ENCODE measurements around the gene GLRX.

DNA sequence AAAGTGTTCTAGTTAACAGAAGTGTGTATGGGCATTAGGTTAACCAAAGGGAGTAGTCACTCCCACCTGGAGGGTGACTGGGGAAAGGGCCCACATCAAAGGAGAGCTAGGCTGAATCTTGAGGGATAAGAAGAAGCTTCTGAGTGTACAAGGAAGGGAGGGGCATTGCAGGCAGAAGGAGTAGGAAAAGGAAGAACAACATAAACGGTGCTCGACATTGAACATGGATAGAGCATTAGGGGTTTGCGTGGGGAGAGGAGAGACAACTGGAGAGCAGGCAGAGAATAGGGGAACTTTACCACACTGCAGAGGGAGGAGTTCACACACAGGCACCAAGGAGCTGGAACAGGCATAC, 5.3 kb upstream of the GLRX start:
- TF ChIP-seq, protein P1, sequence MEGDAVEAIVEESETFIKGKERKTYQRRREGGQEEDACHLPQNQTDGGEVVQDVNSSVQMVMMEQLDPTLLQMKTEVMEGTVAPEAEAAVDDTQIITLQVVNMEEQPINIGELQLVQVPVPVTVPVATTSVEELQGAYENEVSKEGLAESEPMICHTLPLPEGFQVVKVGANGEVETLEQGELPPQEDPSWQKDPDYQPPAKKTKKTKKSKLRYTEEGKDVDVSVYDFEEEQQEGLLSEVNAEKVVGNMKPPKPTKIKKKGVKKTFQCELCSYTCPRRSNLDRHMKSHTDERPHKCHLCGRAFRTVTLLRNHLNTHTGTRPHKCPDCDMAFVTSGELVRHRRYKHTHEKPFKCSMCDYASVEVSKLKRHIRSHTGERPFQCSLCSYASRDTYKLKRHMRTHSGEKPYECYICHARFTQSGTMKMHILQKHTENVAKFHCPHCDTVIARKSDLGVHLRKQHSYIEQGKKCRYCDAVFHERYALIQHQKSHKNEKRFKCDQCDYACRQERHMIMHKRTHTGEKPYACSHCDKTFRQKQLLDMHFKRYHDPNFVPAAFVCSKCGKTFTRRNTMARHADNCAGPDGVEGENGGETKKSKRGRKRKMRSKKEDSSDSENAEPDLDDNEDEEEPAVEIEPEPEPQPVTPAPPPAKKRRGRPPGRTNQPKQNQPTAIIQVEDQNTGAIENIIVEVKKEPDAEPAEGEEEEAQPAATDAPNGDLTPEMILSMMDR (IDR thresholded peaks at IDR 0.05; ENCODE audit: insufficient read depth, low read length, poor library complexity, severe bottlenecking), result no peak
- TF ChIP-seq EZH2phosphoT487 (conservative IDR thresholded peaks at IDR 0.05; ENCODE audit: low read length), result no peak
